Stimulated activated CD4-positive, alpha-beta T cell treated with anti-CD3 and anti-CD28 coated beads, Interleukin-2, amount 100 ng/mL, for 4 hours (primary cell): ENCODE measurements around the gene DIS3L2.
"Not testable (repeated sequence)": the region's sequence is repeated elsewhere in the genome, so short reads cannot be mapped to it uniquely, and the experiment has no call there.

ENCODE experiments used
- DNase-seq: peaks from one replicate; pipeline ENCODE4 v3.0.0-alpha.2; 2020; ENCODE audit warnings: low read depth

DIS3L2 gene

GRCh38 chr2:232369126-232369951 is 407.8 kb downstream of the DIS3L2 start:
- no peak for DNase-seq

GRCh38 chr2:232370007-232370406 is 408.5 kb downstream of the DIS3L2 start:
- DNase-seq: not testable (repeated sequence)

- no peak for DNase-seq
These were observed 411.0 kb downstream of the DIS3L2 start for GRCh38 chr2:232372231-232373208.

GRCh38 chr2:232374356-232374755 is 412.8 kb downstream of the DIS3L2 start:
- DNase-seq: no peak

- DNase-seq: no peak
These were observed 413.7 kb downstream of the DIS3L2 start for GRCh38 chr2:232375164-232375563.

GRCh38 chr2:232376260-232376659 is 414.7 kb downstream of the DIS3L2 start:
- no peak for DNase-seq

GRCh38 chr2:232376713-232377112 is 415.2 kb downstream of the DIS3L2 start:
- no peak for DNase-seq

GRCh38 chr2:232377319-232377718 is 415.8 kb downstream of the DIS3L2 start:
- DNase-seq: no peak

GRCh38 chr2:232377841-232378734 is 416.6 kb downstream of the DIS3L2 start:
- DNase-seq: no peak

GRCh38 chr2:232378735-232379151 is 417.2 kb downstream of the DIS3L2 start, which contains the start of gene ALPP:
Gene ALPP, plus strand, starts transcription at chr2:232378751. Its CDS starts 52 bp downstream, at chr2:232378803.
- not testable (repeated sequence) for DNase-seq

GRCh38 chr2:232379610-232380590 is 418.4 kb downstream of the DIS3L2 start:
- DNase-seq: not testable (repeated sequence)

- not testable (repeated sequence) for DNase-seq
These were observed 419.9 kb downstream of the DIS3L2 start for GRCh38 chr2:232381204-232382031.

GRCh38 chr2:232382331-232383225 is 421.1 kb downstream of the DIS3L2 start:
- no peak for DNase-seq

GRCh38 chr2:232384466-232384865 is 423.0 kb downstream of the DIS3L2 start:
- DNase-seq: no peak

- not testable (repeated sequence) for DNase-seq
These were observed 423.5 kb downstream of the DIS3L2 start for GRCh38 chr2:232385058-232385457.

- DNase-seq: no peak
These were observed 424.4 kb downstream of the DIS3L2 start for GRCh38 chr2:232385660-232386489.

- DNase-seq: no peak
These were observed 424.9 kb downstream of the DIS3L2 start for GRCh38 chr2:232386490-232386739.
